IPS-18a (cell line): ENCODE results near the gene DYNLRB1.

Source experiments
- H3K27ac ChIP-seq: one replicate; pipeline ENCODE4 v1.5.1; 2013; ENCODE audit warnings: low read length
- H3K27me3 ChIP-seq: one replicate; pipeline ENCODE4 v1.6.1; 2013; ENCODE audit warnings: mild to moderate bottlenecking, low read length; ENCODE audit not compliant: control insufficient read depth, insufficient read depth
- H3K36me3 ChIP-seq: one replicate; pipeline ENCODE4 v1.6.1; 2013; ENCODE audit warnings: low read depth, low read length; ENCODE audit not compliant: control insufficient read depth
- H3K4me1 ChIP-seq: one replicate; pipeline ENCODE4 v1.6.1; 2013; ENCODE audit warnings: low read depth, low read length; ENCODE audit not compliant: control insufficient read depth
- H3K4me3 ChIP-seq: one replicate; pipeline ENCODE4 v1.5.1; 2013; ENCODE audit warnings: low read length
- H3K9ac ChIP-seq: one replicate; pipeline ENCODE4 v1.6.1; 2013; ENCODE audit warnings: mild to moderate bottlenecking, low read length, moderate library complexity
- H3K9me3 ChIP-seq: one replicate; pipeline ENCODE4 v1.6.1; 2013; ENCODE audit warnings: low read depth, low read length; ENCODE audit not compliant: control insufficient read depth

Gene DYNLRB1

GRCh38 chr20:34527016-34527415, 10.8 kb downstream of the DYNLRB1 start:
- Histone ChIP-seq H3K4me1 (peaks cover 3% of the 10 kb centered on the region), H3K27me3 (no peaks in the 10 kb centered on the region), H3K9me3 (no peaks in the 10 kb centered on the region), H3K9ac (no peak overlapping the region), H3K36me3 (peaks cover 38% of the 10 kb centered on the region), H3K27ac (no peak overlapping the region), H3K4me3 (no peak overlapping the region)

GRCh38 chr20:34528921-34529297, 12.7 kb downstream of the DYNLRB1 start:
- Histone ChIP-seq H3K27me3 (no peaks in the 10 kb centered on the region), H3K27ac (no peak overlapping the region), H3K4me3 (no peak overlapping the region), H3K36me3 (peaks cover 46% of the 10 kb centered on the region), H3K4me1 (no peaks in the 10 kb centered on the region), H3K9me3 (no peaks in the 10 kb centered on the region), H3K9ac (no peak overlapping the region)

DNA sequence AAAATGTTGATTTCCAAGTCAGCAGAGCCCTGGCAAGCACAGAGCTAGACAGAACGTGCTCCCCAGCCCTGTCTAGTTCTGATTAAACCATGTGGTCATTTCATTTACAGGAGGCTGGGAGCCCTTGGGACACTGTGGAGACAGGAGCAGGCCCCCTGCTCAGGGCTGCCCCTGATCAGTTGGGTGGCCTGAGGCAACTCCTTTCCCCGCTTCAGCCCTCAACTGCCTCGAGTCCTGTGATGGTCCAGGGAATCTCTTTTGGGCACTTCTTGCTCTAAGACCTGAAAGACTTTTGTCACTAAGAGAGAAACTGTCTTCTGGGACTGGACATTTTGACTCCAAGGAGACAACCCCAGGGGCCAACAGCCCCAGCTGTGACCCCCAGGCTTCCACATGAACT, 13.5 kb downstream of the DYNLRB1 start:
- peaks cover 54% of the 10 kb centered on the region for H3K36me3 ChIP-seq

GRCh38 chr20:34530342-34530741, 14.1 kb downstream of the DYNLRB1 start:
- peaks cover 60% of the 10 kb centered on the region for H3K36me3 ChIP-seq
- no peak overlapping the region for H3K9ac ChIP-seq
- H3K9me3 ChIP-seq: no peaks in the 10 kb centered on the region
- no peaks in the 10 kb centered on the region for H3K4me1 ChIP-seq
- no peaks in the 10 kb centered on the region for H3K27me3 ChIP-seq
- H3K27ac ChIP-seq: no peak overlapping the region
- no peak overlapping the region for H3K4me3 ChIP-seq

More for the DNA sequence above, 13.5 kb downstream of the DYNLRB1 start:
- H3K4me1 ChIP-seq: no peaks in the 10 kb centered on the region
- H3K27ac ChIP-seq: no peak overlapping the region
- H3K9ac ChIP-seq: no peak overlapping the region
- H3K4me3 ChIP-seq: no peak overlapping the region
- H3K9me3 ChIP-seq: no peaks in the 10 kb centered on the region
- H3K27me3 ChIP-seq: no peaks in the 10 kb centered on the region

GRCh38 chr20:34531608-34532265, 15.5 kb downstream of the DYNLRB1 start:
- Histone ChIP-seq H3K27me3 (no peaks in the 10 kb centered on the region), H3K27ac (no peak overlapping the region), H3K4me3 (no peak overlapping the region), H3K9me3 (no peaks in the 10 kb centered on the region), H3K9ac (no peak overlapping the region), H3K36me3 (peaks cover 65% of the 10 kb centered on the region), H3K4me1 (no peaks in the 10 kb centered on the region)

DNA sequence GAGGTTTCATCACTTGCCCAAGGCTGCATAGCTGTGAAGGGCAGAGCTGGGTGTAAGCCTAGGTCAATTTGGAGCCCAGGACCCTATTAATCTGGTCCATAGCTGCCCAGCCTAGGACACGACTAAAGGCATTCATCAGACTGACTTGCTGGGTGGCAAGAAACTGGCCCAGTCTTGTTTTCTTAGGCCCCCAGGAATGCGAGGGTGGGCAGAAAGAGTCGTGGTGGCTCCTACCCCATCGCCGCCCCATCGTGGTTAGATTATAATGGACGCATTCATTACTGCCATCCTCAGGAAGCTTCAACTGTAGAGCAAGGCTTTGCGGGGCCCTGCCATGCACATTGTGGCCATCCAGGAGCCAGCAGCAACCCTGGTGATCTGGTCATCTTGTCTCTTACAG, 16.1 kb downstream of the DYNLRB1 start:
- peaks cover 59% of the 10 kb centered on the region for H3K36me3 ChIP-seq
- no peak overlapping the region for H3K4me3 ChIP-seq
- H3K9ac ChIP-seq: no peak overlapping the region
- no peaks in the 10 kb centered on the region for H3K27me3 ChIP-seq
- no peaks in the 10 kb centered on the region for H3K4me1 ChIP-seq
- no peaks in the 10 kb centered on the region for H3K9me3 ChIP-seq
- H3K27ac ChIP-seq: no peak overlapping the region

GRCh38 chr20:34532756-34533155, 16.5 kb downstream of the DYNLRB1 start:
- Histone ChIP-seq H3K36me3 (peaks cover 55% of the 10 kb centered on the region), H3K4me3 (no peak overlapping the region), H3K27me3 (no peaks in the 10 kb centered on the region), H3K4me1 (no peaks in the 10 kb centered on the region), H3K9me3 (no peaks in the 10 kb centered on the region), H3K9ac (no peak overlapping the region), H3K27ac (no peak overlapping the region)

- Histone ChIP-seq H3K9me3 (no peaks in the 10 kb centered on the region), H3K4me3 (no peak overlapping the region), H3K27me3 (no peaks in the 10 kb centered on the region), H3K9ac (no peak overlapping the region), H3K4me1 (no peaks in the 10 kb centered on the region), H3K36me3 (peaks cover 43% of the 10 kb centered on the region), H3K27ac (no peak overlapping the region)
Observed at GRCh38 chr20:34534391-34535165, 18.4 kb downstream of the DYNLRB1 start.

GRCh38 chr20:34535301-34535840, 19.1 kb downstream of the DYNLRB1 start:
- Histone ChIP-seq H3K9me3 (no peaks in the 10 kb centered on the region), H3K27me3 (no peaks in the 10 kb centered on the region), H3K9ac (no peak overlapping the region), H3K4me1 (no peaks in the 10 kb centered on the region), H3K36me3 (peaks cover 42% of the 10 kb centered on the region), H3K27ac (no peak overlapping the region), H3K4me3 (no peak overlapping the region)

DNA sequence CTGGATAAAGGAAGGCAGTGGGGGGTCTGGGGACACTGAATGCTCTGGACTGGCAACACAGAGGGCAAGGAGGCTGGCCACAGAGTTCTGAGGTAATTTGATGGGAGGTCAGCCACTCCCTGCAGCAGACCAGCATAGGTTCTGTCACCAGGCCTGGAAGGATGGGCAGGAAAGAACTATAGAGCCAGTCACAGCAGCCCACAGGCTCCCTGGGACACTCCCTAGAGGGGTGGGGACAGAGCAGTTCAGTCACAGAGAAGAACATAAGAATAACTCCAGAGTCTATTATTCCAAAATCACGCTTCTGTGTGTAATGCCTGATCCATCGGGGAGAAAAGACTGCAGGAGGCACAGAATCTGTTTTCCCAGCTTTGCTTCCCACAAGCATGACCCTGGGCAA, 19.6 kb downstream of the DYNLRB1 start:
- H3K27me3 ChIP-seq: no peaks in the 10 kb centered on the region
- peaks cover 42% of the 10 kb centered on the region for H3K36me3 ChIP-seq
- no peaks in the 10 kb centered on the region for H3K9me3 ChIP-seq
- H3K4me3 ChIP-seq: no peak overlapping the region
- H3K9ac ChIP-seq: no peak overlapping the region
- no peaks in the 10 kb centered on the region for H3K4me1 ChIP-seq
- H3K27ac ChIP-seq: no peak overlapping the region

DNA sequence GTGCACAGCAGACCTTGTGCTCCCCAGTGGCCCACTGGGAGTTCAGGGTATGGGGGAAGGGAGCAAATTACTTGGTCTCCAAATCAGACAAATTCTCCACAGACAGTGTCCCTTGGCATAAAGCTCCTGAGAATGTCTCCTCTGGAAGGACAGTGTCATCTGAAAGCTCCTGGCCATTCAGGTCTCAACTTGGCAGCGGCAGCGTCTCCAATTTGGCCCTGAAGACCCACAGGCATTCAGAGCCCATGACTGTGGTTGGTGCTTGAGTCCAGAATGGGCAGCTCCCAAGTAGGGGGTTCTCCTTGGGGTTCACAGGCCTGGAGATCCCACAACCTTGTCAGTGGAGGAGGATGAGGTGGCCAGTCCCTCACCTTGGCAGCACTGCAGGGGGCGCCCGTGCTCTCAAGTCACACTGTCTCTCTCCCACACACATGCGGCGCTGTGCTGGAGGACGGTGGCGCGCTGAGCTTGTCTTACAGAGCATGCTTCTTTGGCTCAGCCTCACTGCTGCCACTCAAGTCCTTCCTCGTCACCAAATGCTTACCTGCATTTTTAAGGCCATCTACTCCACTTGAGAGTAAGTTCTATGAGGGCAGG, 20.7 kb downstream of the DYNLRB1 start:
- H3K36me3 ChIP-seq: peaks cover 49% of the 10 kb centered on the region
- no peaks in the 10 kb centered on the region for H3K4me1 ChIP-seq
- no peaks in the 10 kb centered on the region for H3K27me3 ChIP-seq
- H3K4me3 ChIP-seq: no peak overlapping the region
- H3K9me3 ChIP-seq: no peaks in the 10 kb centered on the region
- H3K27ac ChIP-seq: no peak overlapping the region
- H3K9ac ChIP-seq: no peak overlapping the region
